HTERT RPE-1 (cell line): ENCODE measurements around the gene NPRL2.

ENCODE experiments used
- in situ Hi-C: fragments of 300-500 bp; cut with MboI; formaldehyde crosslinking; loops from 4 replicates; pipeline ENCODE4 v1.14.3; 2020; ENCODE audit warnings: low sequenced_read_pairs

NPRL2 gene

GRCh38 chr3:50351323-50351697 lies 735 bp upstream of the NPRL2 start:
- in situ Hi-C loops, result no loop called here

- in situ Hi-C loops, result no loop called here
These were observed 405 bp downstream of the NPRL2 start for GRCh38 chr3:50350213-50350526.

- in situ Hi-C loops, result no loop called here
These were observed 3.3 kb downstream of the NPRL2 start for GRCh38 chr3:50347187-50347813.

GRCh38 chr3:50345586-50346234 lies 4.9 kb downstream of the NPRL2 start, which contains the start of gene ZMYND10:
ZMYND10 (minus strand) TSS chr3:50345732; CDS start chr3:50345579, 153 bp downstream.
- in situ Hi-C loops, result no loop called here

GRCh38 chr3:50345008-50345407 lies 5.6 kb downstream of the NPRL2 start:
- in situ Hi-C loops, result no loop called here

GRCh38 chr3:50342813-50343633 lies 7.6 kb downstream of the NPRL2 start:
- in situ Hi-C loops, result no loop called here

GRCh38 chr3:50341996-50342650 lies 8.5 kb downstream of the NPRL2 start:
- in situ Hi-C loops, result no loop called here

GRCh38 chr3:50341537-50341936 lies 9.0 kb downstream of the NPRL2 start:
- in situ Hi-C loops, result no loop called here

- in situ Hi-C loops, result no loop called here
These were observed 9.9 kb downstream of the NPRL2 start, which contains the start of gene RASSF1 for GRCh38 chr3:50340448-50341329. RASSF1 (minus strand) TSS chr3:50340836; CDS start chr3:50340805, 31 bp downstream.

GRCh38 chr3:50340147-50340447 lies 10.5 kb downstream of the NPRL2 start:
- in situ Hi-C loops, result no loop called here

- in situ Hi-C loops, result no loop called here
These were observed 11.0 kb downstream of the NPRL2 start for GRCh38 chr3:50339485-50340146.

- in situ Hi-C loops, result no loop called here
These were observed 11.6 kb downstream of the NPRL2 start for GRCh38 chr3:50338965-50339364.

GRCh38 chr3:50337175-50337861 lies 13.3 kb downstream of the NPRL2 start:
- in situ Hi-C loops, result no loop called here

- in situ Hi-C loops, result no loop called here
These were observed 14.0 kb downstream of the NPRL2 start for GRCh38 chr3:50336452-50337174.

- in situ Hi-C loops, result no loop called here
These were observed 16.1 kb downstream of the NPRL2 start for GRCh38 chr3:50334339-50335075.

- in situ Hi-C loops, result no loop called here
These were observed 16.7 kb downstream of the NPRL2 start for GRCh38 chr3:50333744-50334328.

- in situ Hi-C loops, result no loop called here
These were observed 19.1 kb downstream of the NPRL2 start for GRCh38 chr3:50331364-50331907.

- in situ Hi-C loops, result no loop called here
These were observed 20.2 kb downstream of the NPRL2 start for GRCh38 chr3:50330330-50330729.
